HG03060 (cell line): ENCODE data around the gene NOC2L.

Experiments used
- ATAC-seq: cut with Tn5 transposase; IDR thresholded peaks from one replicate; pipeline ENCODE4 v1.9.1; 2021; ENCODE audit warnings: low read depth, moderate number of reproducible peaks; ENCODE audit not compliant: unreplicated experiment

Gene NOC2L

GRCh38 chr1:944341-945325, 14.4 kb downstream of the NOC2L start:
- ATAC-seq: no peak

- ATAC-seq: no peak
Measured at GRCh38 chr1:943545-944340, 15.3 kb downstream of the NOC2L start.

GRCh38 chr1:942864-943533, 16.1 kb downstream of the NOC2L start:
- ATAC-seq: no peak

GRCh38 chr1:942411-942821, 16.6 kb downstream of the NOC2L start:
- no peak for ATAC-seq

GRCh38 chr1:941588-942383, 17.3 kb downstream of the NOC2L start:
- ATAC-seq: no peak

- no peak for ATAC-seq
Measured at GRCh38 chr1:941015-941587, 18.0 kb downstream of the NOC2L start.

- no peak for ATAC-seq
Measured at GRCh38 chr1:940107-941014, 18.7 kb downstream of the NOC2L start.

- ATAC-seq: no peak
Measured at GRCh38 chr1:939511-940106, 19.4 kb downstream of the NOC2L start.

- ATAC-seq: no peak
Measured at GRCh38 chr1:938711-939489, 20.2 kb downstream of the NOC2L start.

GRCh38 chr1:938088-938683, 20.9 kb downstream of the NOC2L start:
- ATAC-seq: no peak

- no peak for ATAC-seq
Measured at GRCh38 chr1:937521-937920, 21.5 kb downstream of the NOC2L start.

GRCh38 chr1:936348-937264, 22.4 kb downstream of the NOC2L start:
- ATAC-seq: no peak

GRCh38 chr1:935751-936231, 23.3 kb downstream of the NOC2L start:
- ATAC-seq: no peak

GRCh38 chr1:934991-935750, 23.9 kb downstream of the NOC2L start:
- ATAC-seq: no peak

- ATAC-seq: no peak
Measured at GRCh38 chr1:933603-933940, 25.5 kb downstream of the NOC2L start.
